ENCODE data around the gene SHISAL2A.
A peak's percentile ranks its signal among the peaks of the same experiment; 100 is the strongest.

SHISAL2A gene

GRCh38 chr1:52621950-52622349, 11.0 kb upstream of the SHISAL2A start:
- DNase-seq (ENCODE audit: low spot score), result no peak

GRCh38 chr1:52623812-52624211, 9.2 kb upstream of the SHISAL2A start:
- no peak for DNase-seq (ENCODE audit: low spot score)

- DNase-seq (ENCODE audit: low spot score), result no peak
Measured at GRCh38 chr1:52627028-52627427, 5.9 kb upstream of the SHISAL2A start.

- no peak for DNase-seq (ENCODE audit: low spot score)
Measured at GRCh38 chr1:52628614-52629324, 4.2 kb upstream of the SHISAL2A start.

GRCh38 chr1:52629325-52629643, 3.7 kb upstream of the SHISAL2A start:
- no peak for DNase-seq (ENCODE audit: low spot score)

GRCh38 chr1:52629667-52630066, 3.3 kb upstream of the SHISAL2A start:
- no peak for DNase-seq (ENCODE audit: low spot score)

GRCh38 chr1:52631759-52632331, 1.1 kb upstream of the SHISAL2A start:
- DNase-seq (ENCODE audit: low spot score), result no peak

- DNase-seq (ENCODE audit: low spot score), result peak; percentile 16
Measured at GRCh38 chr1:52633291-52633754, 355 bp downstream of the SHISAL2A start.

GRCh38 chr1:52634111-52634510, 1.1 kb downstream of the SHISAL2A start:
- no peak for DNase-seq (ENCODE audit: low spot score)

GRCh38 chr1:52635321-52636089, 2.5 kb downstream of the SHISAL2A start:
- DNase-seq (ENCODE audit: low spot score), result peak; percentile 49

GRCh38 chr1:52636721-52637695, 4.0 kb downstream of the SHISAL2A start:
- peak; percentile 85 for DNase-seq (ENCODE audit: low spot score)

- DNase-seq (ENCODE audit: low spot score), result no peak
Measured at GRCh38 chr1:52637946-52638345, 5.0 kb downstream of the SHISAL2A start.

GRCh38 chr1:52640697-52641096, 7.7 kb downstream of the SHISAL2A start:
- DNase-seq (ENCODE audit: low spot score), result no peak

- no peak for DNase-seq (ENCODE audit: low spot score)
Measured at GRCh38 chr1:52641307-52641706, 8.3 kb downstream of the SHISAL2A start.

- no peak for DNase-seq (ENCODE audit: low spot score)
Measured at GRCh38 chr1:52645261-52645660, 12.3 kb downstream of the SHISAL2A start.

- DNase-seq (ENCODE audit: low spot score), result no peak
Measured at GRCh38 chr1:52651904-52652303, 18.9 kb downstream of the SHISAL2A start.

- DNase-seq (ENCODE audit: low spot score), result no peak
Measured at GRCh38 chr1:52653207-52653849, 20.4 kb downstream of the SHISAL2A start.

GRCh38 chr1:52654063-52654462, 21.1 kb downstream of the SHISAL2A start:
- no peak for DNase-seq (ENCODE audit: low spot score)

- DNase-seq (ENCODE audit: low spot score), result no peak
Measured at GRCh38 chr1:52657702-52658101, 24.7 kb downstream of the SHISAL2A start.

GRCh38 chr1:52658795-52659194, 25.8 kb downstream of the SHISAL2A start:
- peak; percentile 31 for DNase-seq (ENCODE audit: low spot score)

GRCh38 chr1:52659356-52659755, 26.4 kb downstream of the SHISAL2A start:
- DNase-seq (ENCODE audit: low spot score), result peak; percentile 22

Data from CD4-positive, alpha-beta T cell treated with Interleukin-15 for 4 hours (primary cell).